ENCODE measurements around the gene AMBN.
"Not testable (repeated sequence)": the region's sequence is repeated elsewhere in the genome, so short reads cannot be mapped to it uniquely, and the experiment has no call there.

AMBN gene

GRCh38 chr4:70608324-70608723, 16.3 kb downstream of the AMBN start:
- DNase-seq, result no peak

- DNase-seq, result no peak
These were observed 21.5 kb downstream of the AMBN start for GRCh38 chr4:70613306-70614183.

GRCh38 chr4:70614184-70614555, 22.1 kb downstream of the AMBN start:
- DNase-seq, result no peak

GRCh38 chr4:70619288-70619687, 27.2 kb downstream of the AMBN start:
- no peak for DNase-seq

- no peak for DNase-seq
These were observed 27.7 kb downstream of the AMBN start for GRCh38 chr4:70619778-70620177.

- DNase-seq, result no peak
These were observed 31.3 kb downstream of the AMBN start for GRCh38 chr4:70623323-70623722.

GRCh38 chr4:70624226-70624793, 32.3 kb downstream of the AMBN start:
- no peak for DNase-seq

- DNase-seq, result no peak
These were observed 35.6 kb downstream of the AMBN start for GRCh38 chr4:70627620-70628019.

- no peak for DNase-seq
These were observed 36.4 kb downstream of the AMBN start, which contains the start of gene ENAM for GRCh38 chr4:70628444-70628843. Gene ENAM (plus strand): TSS chr4:70628744. CDS start chr4:70629501, 757 bp downstream.

GRCh38 chr4:70629469-70630090, 37.5 kb downstream of the AMBN start:
- DNase-seq, result no peak

- DNase-seq, result no peak
These were observed 38.1 kb downstream of the AMBN start for GRCh38 chr4:70630162-70630561.

GRCh38 chr4:70632028-70632427, 40.0 kb downstream of the AMBN start:
- DNase-seq, result no peak

- DNase-seq, result no peak
These were observed 42.4 kb downstream of the AMBN start for GRCh38 chr4:70634482-70634881.

- DNase-seq, result peak; percentile 27 to 85
These were observed 45.3 kb downstream of the AMBN start for GRCh38 chr4:70637239-70637913.

- DNase-seq, result no peak
These were observed 48.1 kb downstream of the AMBN start for GRCh38 chr4:70640192-70640591.

GRCh38 chr4:70650741-70651140, 58.7 kb downstream of the AMBN start:
- DNase-seq, result not testable (repeated sequence)

- peak in 1 of 2 experiments; percentile 41 for DNase-seq
These were observed 59.9 kb downstream of the AMBN start for GRCh38 chr4:70651864-70652506.

- no peak for DNase-seq
These were observed 62.6 kb downstream of the AMBN start for GRCh38 chr4:70654605-70655011.

All from NCI-H524 (cell line).